Measurements from ENCODE around the gene ASB18.
"Not testable (repeated sequence)": the region's sequence is repeated elsewhere in the genome, so short reads cannot be mapped to it uniquely, and the experiment has no call there.

The ASB18 gene

DNA sequence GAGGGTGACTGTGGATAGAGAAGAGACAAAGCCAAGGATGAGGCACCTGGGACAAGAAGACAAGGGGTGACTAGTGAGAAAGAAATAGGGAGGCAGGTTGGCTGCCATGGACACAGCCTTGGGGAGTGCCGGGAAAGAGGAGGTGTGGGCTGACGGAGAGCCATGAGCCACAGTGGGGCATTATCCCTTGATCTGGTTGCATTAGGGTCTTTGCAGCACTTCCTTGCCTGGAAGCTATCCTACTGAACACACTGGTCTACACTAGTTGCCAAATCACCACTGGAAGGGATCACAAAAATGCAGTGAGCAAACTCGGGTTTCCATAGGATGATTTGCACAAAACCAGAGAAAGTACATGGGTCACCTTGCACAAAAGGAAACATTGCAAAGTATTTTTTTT, 27.7 kb upstream of the ASB18 start:
- H3K4me2 ChIP-seq (ENCODE audit: low read length) = no peak overlapping the region
- no peak overlapping the region for H3K27ac ChIP-seq
- no peaks in the 10 kb centered on the region for H3K36me3 ChIP-seq (ENCODE audit: control insufficient read depth, insufficient read depth, low read length)
- H2AFZ ChIP-seq = no peak overlapping the region
- no peak overlapping the region for H3K9ac ChIP-seq
- no peaks in the 10 kb centered on the region for H3K4me1 ChIP-seq
- H3K9me3 ChIP-seq (ENCODE audit: control insufficient read depth, low read length) = no peaks in the 10 kb centered on the region
- TF ChIP-seq, protein P1, sequence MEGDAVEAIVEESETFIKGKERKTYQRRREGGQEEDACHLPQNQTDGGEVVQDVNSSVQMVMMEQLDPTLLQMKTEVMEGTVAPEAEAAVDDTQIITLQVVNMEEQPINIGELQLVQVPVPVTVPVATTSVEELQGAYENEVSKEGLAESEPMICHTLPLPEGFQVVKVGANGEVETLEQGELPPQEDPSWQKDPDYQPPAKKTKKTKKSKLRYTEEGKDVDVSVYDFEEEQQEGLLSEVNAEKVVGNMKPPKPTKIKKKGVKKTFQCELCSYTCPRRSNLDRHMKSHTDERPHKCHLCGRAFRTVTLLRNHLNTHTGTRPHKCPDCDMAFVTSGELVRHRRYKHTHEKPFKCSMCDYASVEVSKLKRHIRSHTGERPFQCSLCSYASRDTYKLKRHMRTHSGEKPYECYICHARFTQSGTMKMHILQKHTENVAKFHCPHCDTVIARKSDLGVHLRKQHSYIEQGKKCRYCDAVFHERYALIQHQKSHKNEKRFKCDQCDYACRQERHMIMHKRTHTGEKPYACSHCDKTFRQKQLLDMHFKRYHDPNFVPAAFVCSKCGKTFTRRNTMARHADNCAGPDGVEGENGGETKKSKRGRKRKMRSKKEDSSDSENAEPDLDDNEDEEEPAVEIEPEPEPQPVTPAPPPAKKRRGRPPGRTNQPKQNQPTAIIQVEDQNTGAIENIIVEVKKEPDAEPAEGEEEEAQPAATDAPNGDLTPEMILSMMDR (IDR thresholded peaks at IDR 0.05) = no peak
- no peaks in the 10 kb centered on the region for H3K27me3 ChIP-seq (ENCODE audit: control insufficient read depth, insufficient read depth, low read length)
- no peaks in the 10 kb centered on the region for H3K79me2 ChIP-seq
- H3K4me3 ChIP-seq (ENCODE audit: low read depth, low read length) = no peak overlapping the region

DNA sequence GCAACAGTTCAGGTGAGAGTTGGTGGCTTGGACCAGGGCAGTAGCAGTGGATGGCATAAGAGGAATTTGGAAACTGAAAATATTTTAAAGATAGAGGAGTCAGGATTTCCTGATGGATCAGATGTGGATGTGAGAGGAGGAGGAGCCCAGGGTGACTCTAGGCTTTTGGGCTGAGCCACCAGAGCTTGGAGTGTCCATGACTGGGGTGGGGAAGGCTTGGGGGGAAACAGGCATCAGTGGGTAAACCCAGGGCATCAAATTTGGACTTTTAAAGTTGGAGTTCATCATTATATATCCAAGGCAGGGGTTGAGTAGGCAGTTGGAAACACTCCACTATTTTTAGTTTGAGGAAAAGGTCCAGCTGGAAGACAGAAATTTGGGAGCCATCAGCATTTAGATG, 27.3 kb upstream of the ASB18 start:
- Histone ChIP-seq H3K27ac (no peak overlapping the region), H3K36me3 (ENCODE audit: control insufficient read depth, insufficient read depth, low read length) (no peaks in the 10 kb centered on the region), H3K9ac (no peak overlapping the region), H3K27me3 (ENCODE audit: control insufficient read depth, insufficient read depth, low read length) (no peaks in the 10 kb centered on the region), H2AFZ (no peak overlapping the region), H3K4me1 (no peaks in the 10 kb centered on the region), H3K4me2 (ENCODE audit: low read length) (no peak overlapping the region), H3K79me2 (no peaks in the 10 kb centered on the region), H3K9me3 (ENCODE audit: control insufficient read depth, low read length) (no peaks in the 10 kb centered on the region), H3K4me3 (ENCODE audit: low read depth, low read length) (no peak overlapping the region)
- TF ChIP-seq, protein P1 (IDR thresholded peaks at IDR 0.05) = no peak

DNA sequence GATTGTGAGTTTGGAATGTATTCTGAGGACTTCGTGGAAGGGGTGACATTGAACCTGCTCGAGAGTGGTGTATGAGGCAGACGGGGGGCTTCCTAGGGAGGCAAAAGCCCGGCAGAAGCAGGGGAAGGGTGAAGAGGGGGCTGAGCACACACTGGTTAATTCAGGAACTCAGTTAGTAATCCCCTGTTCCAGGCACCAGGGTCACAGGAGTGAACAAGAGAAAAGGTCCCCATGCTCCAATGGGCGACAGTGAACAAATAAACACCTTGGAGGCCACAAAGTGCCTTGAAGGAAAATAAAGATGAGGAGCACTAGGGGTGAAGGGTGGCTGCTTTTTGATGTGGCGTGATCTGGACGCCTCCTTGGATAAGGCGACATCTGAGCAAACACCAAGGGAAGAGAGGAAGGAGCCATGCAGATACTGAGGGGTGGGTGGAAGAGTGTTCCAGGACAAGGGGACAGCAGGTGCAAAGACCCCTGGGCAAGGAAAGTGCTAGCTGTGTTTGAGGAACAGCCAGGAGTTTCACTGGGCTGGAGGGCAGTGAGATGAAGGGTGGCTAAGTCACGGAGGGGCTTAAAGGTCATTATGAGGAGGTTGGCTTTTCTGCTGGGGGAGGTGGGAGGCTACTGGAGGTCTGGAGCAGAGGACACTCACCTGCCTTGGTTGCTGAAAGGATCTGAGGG, 26.7 kb upstream of the ASB18 start:
- H3K27me3 ChIP-seq (ENCODE audit: control insufficient read depth, insufficient read depth, low read length) = no peaks in the 10 kb centered on the region
- H3K9ac ChIP-seq = no peak overlapping the region
- H2AFZ ChIP-seq = no peak overlapping the region
- TF ChIP-seq, protein P1 (IDR thresholded peaks at IDR 0.05) = no peak
- H3K4me3 ChIP-seq (ENCODE audit: low read depth, low read length) = no peak overlapping the region
- H3K79me2 ChIP-seq = no peaks in the 10 kb centered on the region
- H3K4me1 ChIP-seq = no peaks in the 10 kb centered on the region
- no peak overlapping the region for H3K4me2 ChIP-seq (ENCODE audit: low read length)
- H3K9me3 ChIP-seq (ENCODE audit: control insufficient read depth, low read length) = no peaks in the 10 kb centered on the region
- no peak overlapping the region for H3K27ac ChIP-seq
- H3K36me3 ChIP-seq (ENCODE audit: control insufficient read depth, insufficient read depth, low read length) = no peaks in the 10 kb centered on the region

DNA sequence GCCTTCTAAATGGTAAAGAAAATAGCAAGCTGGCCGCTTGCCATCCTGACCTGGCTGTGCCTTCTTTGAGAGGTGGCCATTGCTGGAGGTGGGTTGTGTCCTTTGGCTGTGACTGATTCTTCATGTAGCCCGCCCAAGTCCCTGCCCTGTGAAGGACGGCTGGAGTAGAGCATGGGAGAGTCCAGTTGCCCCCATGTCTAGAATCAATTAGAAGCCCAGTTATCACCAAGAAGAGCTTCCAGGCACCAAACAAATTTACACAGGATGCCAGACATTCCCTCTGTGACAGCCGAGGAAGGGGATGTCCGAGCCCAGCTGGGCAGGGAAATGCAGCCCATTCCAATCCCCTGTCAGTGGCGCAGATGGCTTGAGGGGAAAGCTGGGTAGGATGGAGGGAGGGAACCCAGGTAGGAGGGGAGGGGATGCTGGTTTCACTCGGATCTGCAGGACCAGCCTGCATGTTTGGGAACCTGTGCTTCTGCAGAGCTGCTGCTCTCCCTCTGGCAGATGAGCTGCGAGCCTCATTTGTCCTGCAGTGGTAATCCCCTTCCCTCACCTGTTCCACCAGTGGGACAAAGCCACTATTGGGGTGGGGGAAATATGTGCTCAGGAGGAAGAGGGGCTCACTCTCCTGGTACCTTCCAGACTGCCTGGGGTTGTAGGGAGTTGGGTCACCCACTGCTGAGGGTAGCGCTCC, 25.7 kb upstream of the ASB18 start:
- no peaks in the 10 kb centered on the region for H3K36me3 ChIP-seq (ENCODE audit: control insufficient read depth, insufficient read depth, low read length)
- TF ChIP-seq, protein P1 (IDR thresholded peaks at IDR 0.05) = no peak
- H3K27ac ChIP-seq = no peak overlapping the region
- no peak overlapping the region for H3K4me3 ChIP-seq (ENCODE audit: low read depth, low read length)
- H3K27me3 ChIP-seq (ENCODE audit: control insufficient read depth, insufficient read depth, low read length) = no peaks in the 10 kb centered on the region
- peaks cover 4% of the 10 kb centered on the region for H3K9me3 ChIP-seq (ENCODE audit: control insufficient read depth, low read length)
- no peaks in the 10 kb centered on the region for H3K79me2 ChIP-seq
- H3K9ac ChIP-seq = no peak overlapping the region
- no peak overlapping the region for H2AFZ ChIP-seq
- H3K4me1 ChIP-seq = no peaks in the 10 kb centered on the region
- no peak overlapping the region for H3K4me2 ChIP-seq (ENCODE audit: low read length)

DNA sequence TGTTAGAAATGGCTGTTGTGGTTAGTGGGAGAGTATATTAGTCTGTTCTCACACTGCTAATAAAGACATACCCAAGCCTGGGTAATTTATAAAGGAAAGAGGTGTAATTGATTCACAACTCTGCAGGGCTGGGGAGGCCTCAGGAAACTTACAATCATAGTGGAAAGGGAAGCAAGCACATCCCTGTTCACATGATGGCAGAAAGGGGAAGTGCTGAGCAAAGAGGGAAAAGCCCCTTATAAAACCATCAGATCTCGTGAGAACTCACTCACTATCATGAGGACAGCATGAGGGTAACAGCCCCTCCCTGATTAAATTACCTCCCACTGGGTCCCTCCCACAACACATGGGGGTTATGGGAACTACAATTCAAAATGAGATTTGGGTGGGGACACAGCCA, 24.2 kb upstream of the ASB18 start:
- not testable (repeated sequence) for H3K9me3 ChIP-seq (ENCODE audit: control insufficient read depth, low read length); H3K79me2 ChIP-seq; H3K36me3 ChIP-seq (ENCODE audit: control insufficient read depth, insufficient read depth, low read length); H3K27me3 ChIP-seq (ENCODE audit: control insufficient read depth, insufficient read depth, low read length); H2AFZ ChIP-seq; H3K4me1 ChIP-seq; H3K4me3 ChIP-seq (ENCODE audit: low read depth, low read length); H3K27ac ChIP-seq; H3K4me2 ChIP-seq (ENCODE audit: low read length); H3K9ac ChIP-seq

Data from parathyroid adenoma (tissue), 2 donors.